Choroid plexus epithelial cell (primary cell): Measurements from ENCODE around the gene HACD3.

Source experiments
- DNase-seq: peaks from one replicate; pipeline ENCODE4 v3.0.0-alpha.2; 2010; ENCODE audit warnings: low read depth
- H3K4me3 ChIP-seq: 2 replicates; pipeline ENCODE4 v1.5.1; 2011; ENCODE audit warnings: low read depth, mild to moderate bottlenecking, control low read depth, low read length, moderate library complexity
- CTCF ChIP-seq: conservative IDR thresholded peaks from 2 replicates; pipeline ENCODE4 v1.5.1; 2011; ENCODE audit warnings: low read depth, mild to moderate bottlenecking, control low read depth, inconsistent platforms, low read length, moderate library complexity

HACD3 gene

GRCh38 chr15:65587094-65587493 lies 56.8 kb downstream of the HACD3 start:
- no peak for DNase-seq
- no peak overlapping the region for H3K4me3 ChIP-seq
- no peak for TF ChIP-seq CTCF

- TF ChIP-seq CTCF, result peak; percentile 45
- H3K4me3 ChIP-seq, result no peak overlapping the region
- DNase-seq, result peak; percentile 25
Observed at GRCh38 chr15:65595960-65596359, 65.7 kb downstream of the HACD3 start.

GRCh38 chr15:65598468-65598867 lies 68.2 kb downstream of the HACD3 start:
- H3K4me3 ChIP-seq, result no peak overlapping the region
- TF ChIP-seq CTCF, result no peak
- DNase-seq, result no peak

GRCh38 chr15:65599677-65600076 lies 69.4 kb downstream of the HACD3 start:
- no peak overlapping the region for H3K4me3 ChIP-seq
- TF ChIP-seq CTCF, result no peak
- no peak for DNase-seq

- no peak for TF ChIP-seq CTCF
- no peak for DNase-seq
Observed at GRCh38 chr15:65603134-65603533, 72.9 kb downstream of the HACD3 start.

GRCh38 chr15:65603559-65603958 lies 73.3 kb downstream of the HACD3 start:
- no peak for TF ChIP-seq CTCF
- DNase-seq, result no peak
- H3K4me3 ChIP-seq, result no peak overlapping the region

More at GRCh38 chr15:65603134-65603533, 72.9 kb downstream of the HACD3 start:
- H3K4me3 ChIP-seq, result no peak overlapping the region

GRCh38 chr15:65610871-65611718 lies 80.8 kb downstream of the HACD3 start, which contains the start of gene INTS14:
TSS of gene INTS14 (minus strand) at chr15:65611131. CDS start at chr15:65607380, 3,751 bp downstream.
- DNase-seq, result peak; percentile 98
- peak; percentile 44 for TF ChIP-seq CTCF
- H3K4me3 ChIP-seq, result peak within 1 kb of the TSS; percentile 94
